ENCODE measurements around the gene RIPPLY3.
"Not testable (repeated sequence)": the region's sequence is repeated elsewhere in the genome, so short reads cannot be mapped to it uniquely, and the experiment has no call there.

Gene RIPPLY3

GRCh38 chr21:36981049-36981391 is 25.5 kb upstream of the RIPPLY3 start:
- no peak for DNase-seq (ENCODE audit: low spot score)

GRCh38 chr21:36981977-36982700 is 24.4 kb upstream of the RIPPLY3 start:
- DNase-seq (ENCODE audit: low spot score), result no peak

DNA sequence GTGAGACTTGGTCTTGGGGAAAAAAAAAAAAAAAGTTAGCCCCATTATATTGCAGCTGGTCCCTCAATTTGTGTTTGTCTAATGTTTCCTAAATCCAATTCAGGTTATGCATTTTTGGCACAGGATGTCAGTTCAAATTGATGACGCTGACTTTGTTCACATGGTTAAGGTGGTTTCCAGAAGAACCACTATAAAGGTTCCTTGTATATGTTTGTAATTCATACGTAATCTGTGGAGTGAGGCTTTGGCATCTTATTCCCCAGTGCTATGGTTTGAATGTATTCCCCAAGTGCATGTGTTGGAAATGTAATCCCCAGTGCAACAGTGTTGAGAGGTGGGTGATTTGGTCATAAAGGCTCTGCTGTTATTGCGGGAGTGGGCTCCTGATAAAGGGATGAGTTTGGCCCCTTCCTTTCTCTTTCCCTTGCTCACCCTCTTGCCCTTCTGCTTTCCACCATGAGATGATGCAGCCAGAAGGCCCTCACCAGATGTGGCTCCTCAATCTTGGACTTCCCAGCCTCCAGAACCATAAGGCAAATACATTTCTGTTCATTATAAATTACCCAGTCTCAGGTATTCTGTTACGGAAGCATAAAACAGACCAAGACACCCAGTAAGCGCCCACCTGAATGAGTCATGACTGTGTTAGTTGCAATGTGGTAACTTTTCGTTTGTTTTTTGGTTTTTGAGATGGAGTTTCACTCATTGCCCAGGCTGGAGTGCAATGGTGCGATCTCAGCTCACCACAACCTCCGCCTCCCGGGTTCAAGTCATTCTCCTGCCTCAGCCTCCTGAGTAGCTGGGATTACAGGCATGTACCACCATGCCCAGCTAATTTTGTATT is 20.5 kb upstream of the RIPPLY3 start:
- DNase-seq (ENCODE audit: low spot score), result no peak

DNA sequence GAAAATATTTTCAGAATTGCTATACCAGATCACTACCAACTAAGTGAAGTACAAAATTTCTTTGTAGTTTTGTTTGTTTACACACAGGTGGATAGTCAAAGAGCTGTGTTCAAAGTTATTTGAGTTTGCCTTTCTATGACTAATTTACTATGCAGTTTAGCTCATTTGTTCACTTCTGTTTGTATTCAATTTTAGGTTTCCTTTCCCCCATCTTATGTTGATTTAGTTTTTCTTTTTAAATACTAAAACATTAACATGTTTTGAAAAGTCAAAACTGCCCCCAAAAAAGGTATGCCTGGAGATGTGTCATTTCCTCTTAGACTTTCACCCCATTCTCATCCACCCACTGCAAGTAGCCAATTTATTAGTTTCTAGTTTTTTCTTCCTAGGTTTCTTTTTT is 18.7 kb upstream of the RIPPLY3 start:
- no peak for DNase-seq (ENCODE audit: low spot score)

GRCh38 chr21:36988536-36988935 is 18.0 kb upstream of the RIPPLY3 start:
- DNase-seq (ENCODE audit: low spot score), result no peak

DNA sequence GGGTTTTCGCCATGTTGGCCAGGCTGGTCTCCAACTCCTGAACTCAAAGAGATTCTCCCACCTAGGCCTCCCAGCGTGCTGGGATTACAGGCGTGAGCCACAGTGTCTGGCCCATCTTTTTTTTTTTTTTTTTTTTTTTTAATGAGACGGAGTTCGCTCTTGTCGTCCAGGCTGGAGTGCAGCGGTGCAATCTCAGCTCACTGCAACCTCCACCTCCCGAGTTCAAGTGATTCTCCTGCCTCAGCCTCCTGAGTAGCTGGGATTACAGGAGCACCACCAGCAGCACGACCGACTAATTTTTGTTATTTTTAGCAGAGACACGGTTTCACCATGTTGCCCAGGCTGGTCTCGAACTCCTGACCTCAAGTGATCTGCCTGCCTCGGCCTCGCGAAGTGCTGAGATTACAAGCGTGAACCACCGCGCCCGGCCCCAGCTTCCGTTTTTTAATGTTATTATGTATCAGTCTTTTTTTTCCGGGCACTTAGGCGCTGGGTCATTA is 17.3 kb upstream of the RIPPLY3 start:
- not testable (repeated sequence) for DNase-seq (ENCODE audit: low spot score)

- peak; percentile 95 for DNase-seq (ENCODE audit: low spot score)
Measured at GRCh38 chr21:36989699-36990507, 16.6 kb upstream of the RIPPLY3 start.

GRCh38 chr21:36990508-36991205 is 15.8 kb upstream of the RIPPLY3 start:
- no peak for DNase-seq (ENCODE audit: low spot score)

- DNase-seq (ENCODE audit: low spot score), result no peak
Measured at GRCh38 chr21:36992671-36993070, 13.8 kb upstream of the RIPPLY3 start.

DNA sequence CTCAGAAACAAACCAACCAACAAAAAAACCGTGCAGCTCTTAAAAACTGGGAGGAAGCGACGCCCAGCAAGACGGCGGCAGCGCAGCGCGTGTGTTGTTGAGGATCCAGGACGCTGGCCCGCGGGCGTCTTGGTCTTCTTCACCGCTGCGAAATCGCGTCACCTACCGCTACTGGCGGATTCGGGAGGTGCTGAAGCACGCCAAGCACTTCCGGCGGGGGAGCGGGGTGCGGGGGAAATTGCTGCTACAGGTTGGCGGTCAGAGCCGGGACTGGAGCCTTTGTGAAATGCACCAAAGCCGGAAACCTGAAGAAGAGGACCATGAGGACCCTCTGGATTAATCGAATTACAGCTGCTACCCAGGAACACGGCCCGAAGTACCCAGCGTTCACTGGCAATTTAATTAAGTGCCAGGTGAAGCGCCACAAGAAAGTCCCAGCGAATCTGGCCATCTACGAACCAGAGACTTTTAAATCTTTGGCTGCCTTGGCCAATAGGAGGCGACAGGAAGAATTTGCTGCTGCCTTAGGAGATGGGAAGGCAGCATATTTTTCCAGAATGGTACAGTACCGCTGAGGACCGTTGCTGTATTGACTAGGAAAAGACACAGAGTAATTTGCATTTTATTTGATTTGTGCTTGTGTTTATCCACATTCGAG is 11.9 kb upstream of the RIPPLY3 start:
- no peak for DNase-seq (ENCODE audit: low spot score)

DNA sequence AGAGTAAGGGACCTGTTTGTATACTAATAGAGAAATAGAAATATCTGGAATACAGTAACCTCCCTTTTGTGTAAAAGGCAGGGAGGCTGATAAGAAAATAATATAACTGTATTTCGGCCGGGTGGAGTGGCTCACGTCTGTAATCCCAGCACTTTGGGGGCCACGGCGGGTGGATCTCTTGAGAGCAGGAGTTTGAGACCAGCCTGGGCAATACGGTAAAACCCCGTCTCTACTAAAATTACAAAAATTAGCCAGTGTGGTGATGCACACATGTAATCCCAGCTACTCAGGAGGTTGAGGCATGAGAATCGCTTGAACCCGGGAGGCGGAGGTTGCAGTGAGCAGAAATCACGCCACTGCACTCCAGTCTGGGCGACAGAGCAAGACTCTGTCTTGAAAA is 11.2 kb upstream of the RIPPLY3 start:
- not testable (repeated sequence) for DNase-seq (ENCODE audit: low spot score)

DNA sequence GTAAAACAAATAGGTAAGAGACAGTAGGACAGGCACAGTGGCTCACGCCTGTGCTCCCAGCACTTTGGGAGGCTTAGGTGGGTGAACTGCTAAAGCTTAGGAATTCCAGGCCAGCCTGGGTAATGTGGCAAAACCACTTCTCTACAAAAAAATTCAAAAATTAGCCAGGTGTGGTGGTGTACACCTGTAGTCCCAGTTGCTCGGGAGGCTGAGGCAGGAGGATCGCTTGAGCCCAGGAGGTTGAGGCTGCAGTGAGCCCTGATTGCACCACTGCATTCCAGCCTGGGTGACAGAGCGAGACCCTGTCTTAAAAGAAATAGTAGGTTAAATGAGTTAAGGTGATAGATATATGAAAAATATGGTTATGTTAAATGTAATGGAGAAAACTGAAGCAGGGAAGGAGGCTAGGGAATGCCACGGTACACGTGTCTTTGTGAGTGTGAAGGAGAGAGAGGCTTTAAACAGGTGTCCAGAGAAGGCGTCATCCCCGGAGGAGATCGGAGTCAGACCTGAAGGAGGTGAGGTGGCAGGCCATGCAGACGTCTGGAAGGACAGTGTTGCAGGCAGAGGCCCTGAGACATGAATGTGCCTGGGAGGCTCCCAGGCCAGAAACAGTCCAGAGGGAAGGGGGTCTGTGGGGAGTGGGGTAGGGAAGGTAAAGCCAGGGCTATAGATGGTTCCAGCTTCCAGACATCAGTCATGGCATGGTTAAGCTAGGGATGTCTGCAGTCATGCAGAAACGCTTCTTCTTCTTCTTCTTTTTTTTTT is 7.2 kb upstream of the RIPPLY3 start:
- DNase-seq (ENCODE audit: low spot score), result no peak

- DNase-seq (ENCODE audit: low spot score), result no peak
Measured at GRCh38 chr21:37000381-37000780, 6.1 kb upstream of the RIPPLY3 start.

DNA sequence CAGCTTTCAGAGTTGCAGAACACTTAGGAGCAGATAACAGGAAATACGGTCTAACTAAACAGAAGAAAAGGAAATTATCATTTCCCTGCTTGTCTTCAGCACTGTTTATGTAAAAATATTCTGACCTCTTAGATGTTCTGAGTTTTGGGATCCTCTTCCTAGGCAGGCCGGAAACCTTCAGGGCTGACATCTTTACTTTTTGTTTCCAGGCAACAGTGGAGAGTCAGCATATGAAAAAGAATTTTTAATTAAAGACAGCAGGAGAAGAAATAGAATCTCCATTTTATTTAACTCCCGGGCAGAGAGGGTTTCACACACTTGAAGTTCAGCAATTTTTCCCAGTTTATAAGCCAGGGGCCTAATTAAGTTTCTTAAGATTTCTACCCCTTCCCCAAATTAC is 5.1 kb upstream of the RIPPLY3 start:
- no peak for DNase-seq (ENCODE audit: low spot score)

- not testable (repeated sequence) for DNase-seq (ENCODE audit: low spot score)
Measured at GRCh38 chr21:37002851-37003250, 3.7 kb upstream of the RIPPLY3 start.

DNA sequence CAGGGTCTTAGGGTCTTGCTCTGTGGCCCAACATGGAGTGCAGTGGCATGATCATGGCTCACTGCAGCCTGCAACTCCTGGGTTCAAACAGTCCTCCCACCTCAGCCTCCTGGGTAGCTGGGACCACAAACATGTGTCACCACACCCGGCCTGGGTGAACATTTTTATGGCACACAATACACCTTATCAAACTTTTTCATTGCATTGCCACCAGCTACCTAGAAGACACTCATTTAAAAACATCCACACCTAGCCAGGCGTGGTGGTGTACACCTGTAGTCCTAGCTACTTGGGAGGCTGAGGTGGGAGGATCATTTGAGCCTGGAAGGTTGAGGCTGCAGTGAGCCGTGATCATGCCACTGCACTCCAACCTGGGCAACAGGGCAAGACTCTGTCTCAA is 2.6 kb upstream of the RIPPLY3 start:
- not testable (repeated sequence) for DNase-seq (ENCODE audit: low spot score)

- no peak for DNase-seq (ENCODE audit: low spot score)
Measured at GRCh38 chr21:37005548-37006485, 685 bp upstream of the RIPPLY3 start.

DNA sequence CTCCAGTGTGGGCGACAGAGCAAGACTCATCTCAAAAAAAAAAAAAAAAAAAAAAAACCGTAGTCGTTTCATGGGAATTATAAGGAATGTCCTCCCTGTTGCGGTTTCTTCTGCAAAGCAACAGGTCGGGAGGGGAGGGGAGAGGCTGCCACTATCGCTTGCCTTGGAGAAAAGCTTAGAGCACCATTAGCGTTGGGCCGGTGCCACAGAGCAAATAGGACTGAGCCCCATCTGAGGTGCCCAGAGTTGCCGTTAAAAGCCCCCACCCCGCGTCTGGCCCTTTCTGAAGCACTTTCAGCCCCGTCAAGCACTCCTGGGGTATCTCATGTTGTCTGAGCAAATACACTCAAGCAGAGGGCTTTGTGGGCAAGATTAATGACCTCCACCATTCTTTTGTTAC is 2.2 kb downstream of the RIPPLY3 start:
- DNase-seq (ENCODE audit: low spot score), result no peak

GRCh38 chr21:37009740-37010341 is 3.3 kb downstream of the RIPPLY3 start:
- DNase-seq (ENCODE audit: low spot score), result peak; percentile 76
